NCI-H510A treated with DMSO at 0.1 percent for 48 hours (cell line): Measurements from ENCODE around the gene TEX11.
A peak's percentile ranks its signal among the peaks of the same experiment; 100 is the strongest.
"Not testable (repeated sequence)": the region's sequence is repeated elsewhere in the genome, so short reads cannot be mapped to it uniquely, and the experiment has no call there.

Experiments
- DNase-seq: peaks from one replicate; lab custom pipeline; 2025; lab: John Stamatoyannopoulos, UW

The TEX11 gene

GRCh38 chrX:70587158-70587557 lies 321.4 kb downstream of the TEX11 start:
- not testable (repeated sequence) for DNase-seq

- DNase-seq = no peak
Observed at GRCh38 chrX:70577442-70577841, 331.1 kb downstream of the TEX11 start.

- DNase-seq = not testable (repeated sequence)
Observed at GRCh38 chrX:70569922-70570576, 338.5 kb downstream of the TEX11 start.

- DNase-seq = no peak
Observed at GRCh38 chrX:70554948-70555347, 353.6 kb downstream of the TEX11 start.

GRCh38 chrX:70554523-70554922 lies 354.0 kb downstream of the TEX11 start:
- no peak for DNase-seq

- DNase-seq = peak; percentile 11
Observed at GRCh38 chrX:70554081-70554480, 354.4 kb downstream of the TEX11 start.

- DNase-seq = no peak
Observed at GRCh38 chrX:70553516-70553915, 355.0 kb downstream of the TEX11 start.

GRCh38 chrX:70552130-70552704 lies 356.3 kb downstream of the TEX11 start:
- DNase-seq = no peak

- no peak for DNase-seq
Observed at GRCh38 chrX:70549429-70549828, 359.1 kb downstream of the TEX11 start.

GRCh38 chrX:70535198-70535597 lies 373.3 kb downstream of the TEX11 start:
- DNase-seq = no peak

- no peak for DNase-seq
Observed at GRCh38 chrX:70527610-70528345, 380.7 kb downstream of the TEX11 start.

GRCh38 chrX:70527053-70527452 lies 381.5 kb downstream of the TEX11 start:
- DNase-seq = no peak

- DNase-seq = peak; percentile 88
Observed at GRCh38 chrX:70525733-70526132, 382.8 kb downstream of the TEX11 start.

- DNase-seq = not testable (repeated sequence)
Observed at GRCh38 chrX:70515692-70516091, 392.8 kb downstream of the TEX11 start.

- not testable (repeated sequence) for DNase-seq
Observed at GRCh38 chrX:70515270-70515669, 393.2 kb downstream of the TEX11 start.

- DNase-seq = no peak
Observed at GRCh38 chrX:70509078-70509477, 399.4 kb downstream of the TEX11 start.

GRCh38 chrX:70508296-70508911 lies 400.1 kb downstream of the TEX11 start:
- peak; percentile 72 for DNase-seq

GRCh38 chrX:70505451-70505841 lies 403.1 kb downstream of the TEX11 start:
- no peak for DNase-seq

GRCh38 chrX:70504772-70505450 lies 403.6 kb downstream of the TEX11 start:
- DNase-seq = no peak

GRCh38 chrX:70500826-70501225 lies 407.7 kb downstream of the TEX11 start:
- no peak for DNase-seq

- DNase-seq = no peak
Observed at GRCh38 chrX:70498129-70498528, 410.4 kb downstream of the TEX11 start.

- no peak for DNase-seq
Observed at GRCh38 chrX:70497026-70497425, 411.5 kb downstream of the TEX11 start.
